K562 (cell line): ENCODE data around the gene TMEM176A. TPM values are rescaled to one million over a fixed set of nuclear protein-coding genes. Genes with fewer than 3 reads are reported as not detected.

Experiments used
- ATAC-seq: fragments of 200-7000 bp; cut with Tn5 transposase; 3 replicates; pipeline ENCODE4 v1.9.1; 2020; ENCODE audit warnings: moderate library complexity
- BruUV-seq: library from RNA; stranded (reverse); fragments of 400-500 nt; replicated peaks from 2 replicates; lab custom pipeline; 2021; lab: Mats Ljungman, UMichigan
- CTCF ChIA-PET: fragments of 300-600 bp; formaldehyde crosslinking; extraction: SDS; loops from one replicate; lab custom pipeline; 2021; ENCODE audit warnings: low intra/inter-chr PET ratio; lab: Yijun Ruan, JAX
- POLR2A ChIA-PET: fragments of 300-600, 350-650 bp; sonication (Branson Sonifier 250); formaldehyde crosslinking; extraction: SDS; loops from one replicate; lab custom pipeline; 2021; ENCODE audit warnings: antibody characterized with exemption, inconsistent platforms; lab: Yijun Ruan, JAX
- DNase-seq, 4 experiments: peaks; one replicate each; pipeline versions ENCODE4 v3.0.0 to v3.0.0-alpha.2; 2011 to 2018; ENCODE audit warnings: low spot score in 3 of 4, mixed read lengths in 3 of 4; ENCODE audit errors: extremely low read depth in 1 of 4
- FAIRE-seq: peaks from 2 replicates; lab custom pipeline; 2011; peaks lifted over from hg19 to GRCh38; lab: Jason Lieb, UNC
- H2AFZ ChIP-seq: 2 replicates; pipeline ENCODE4 v1.6.0; 2011; ENCODE audit warnings: low read depth, low read length, control low read depth, inconsistent platforms
- H3K27ac ChIP-seq: fragments of 200-600 bp; 3 replicates; pipeline ENCODE4 v1.8.0; 2011; ENCODE audit warnings: low read depth, mild to moderate bottlenecking, control low read depth, inconsistent platforms, low read length, moderate library complexity, mixed read lengths; ENCODE audit errors: extremely low read depth
- H3K27me3 ChIP-seq, 2 experiments: fragments of 300-600 bp in 1 of 2; 2 replicates in 1 of 2; 3 replicates in 1 of 2; pipeline versions ENCODE4 v1.6.0 to v1.8.0; 2011; ENCODE audit warnings: inconsistent platforms in 2 of 2, low read length in 2 of 2, mild to moderate bottlenecking in 1 of 2, mixed read lengths in 1 of 2, moderate library complexity in 1 of 2; ENCODE audit not compliant: control insufficient read depth in 2 of 2, insufficient read depth in 2 of 2
- H3K36me3 ChIP-seq: fragments of 300-600 bp; 3 replicates; pipeline ENCODE4 v1.8.0; 2011; ENCODE audit warnings: mild to moderate bottlenecking, low read length, inconsistent platforms; ENCODE audit not compliant: control insufficient read depth, insufficient read depth
- H3K4me1 ChIP-seq, 2 experiments: fragments of 200-600 bp in 1 of 2; replicated peaks in 1 of 2; 2 replicates in 1 of 2; 3 replicates in 1 of 2; pipeline versions ENCODE4 v1.5.1 to v1.8.0; 2011; ENCODE audit warnings: inconsistent platforms in 2 of 2, low read length in 2 of 2, mild to moderate bottlenecking in 1 of 2, mixed read lengths in 1 of 2, moderate library complexity in 1 of 2; ENCODE audit not compliant: control insufficient read depth in 2 of 2, insufficient read depth in 2 of 2
- H3K4me2 ChIP-seq: 2 replicates; pipeline ENCODE4 v1.6.1; 2011; ENCODE audit warnings: low read length, control low read depth, inconsistent platforms, mixed read lengths; ENCODE audit not compliant: insufficient read depth
- H3K4me3 ChIP-seq: fragments of 200-600 bp; sonication (generic), shearing (Covaris generic); 2 replicates; pipeline ENCODE4 v1.5.1; 2016; ENCODE audit warnings: control low read depth, inconsistent platforms
- H3K79me2 ChIP-seq: fragments of 200-600 bp; 3 replicates; pipeline ENCODE4 v1.8.0; 2011; ENCODE audit warnings: low read length, inconsistent platforms; ENCODE audit not compliant: control insufficient read depth, insufficient read depth
- H3K9ac ChIP-seq, 2 experiments: 2 replicates each; pipeline versions ENCODE4 v1.6.0 to v1.6.1; 2011; ENCODE audit warnings: low read depth in 2 of 2, low read length in 2 of 2, control low read depth in 1 of 2, inconsistent platforms in 1 of 2, mild to moderate bottlenecking in 1 of 2, mixed read lengths in 1 of 2; ENCODE audit not compliant: insufficient read depth in 1 of 2
- H3K9me1 ChIP-seq: one replicate; pipeline ENCODE4 v1.6.0; 2011; ENCODE audit warnings: inconsistent platforms, mild to moderate bottlenecking, low read length, moderate library complexity; ENCODE audit not compliant: control insufficient read depth, insufficient read depth
- H3K9me3 ChIP-seq: replicated peaks from 2 replicates; pipeline ENCODE4 v1.5.1; 2011; ENCODE audit warnings: low read depth, low read length, inconsistent platforms; ENCODE audit not compliant: control insufficient read depth, insufficient read depth
- H4K20me1 ChIP-seq: replicated peaks from 2 replicates; pipeline ENCODE4 v1.6.1; 2011; ENCODE audit warnings: low read length, inconsistent platforms, mixed read lengths; ENCODE audit not compliant: control insufficient read depth, insufficient read depth
- THRAP3 ChIP-seq: fragments of 450-650 bp; IDR thresholded peaks from 2 replicates; pipeline ENCODE4 v1.6.1; 2016; ENCODE audit warnings: mild to moderate bottlenecking, inconsistent platforms, borderline replicate concordance
- WGBS: fragments of 100-300 bp; shearing (Covaris generic); methylation state at CpG from one replicate; pipeline ENCODE4 v1.1.6; 2016; ENCODE audit warnings: low coverage, mixed read lengths; ENCODE audit not compliant: insufficient coverage; ENCODE audit errors: missing lambda C conversion rate; 5-methylcytosine and 5-hydroxymethylcytosine counted together
- in situ Hi-C: fragments of 300-500 bp; cut with MboI; formaldehyde crosslinking; loops from 4 replicates; pipeline ENCODE4 v1.15.0; 2018; ENCODE audit warnings: inconsistent platforms, mixed read lengths
- intact Hi-C: fragments of 100-400 bp; cut with micrococcal nuclease; formaldehyde crosslinking; loops from 2 replicates; pipeline ENCODE4 v1.14.2; 2022
- polyA plus RNA-seq, 8 experiments: library from polyadenylated mRNA; depleted of rRNA in 4 of 8; stranded (reverse) in 5 of 8; unstranded in 3 of 8; fragments of >200 nt; fragmentation: Nextera tagmentation in 2 of 8; fragmentation: Illumina TruSeq in 1 of 8; extraction: Ambion mirVana in 2 of 8; extraction: Trizol in 1 of 8; gene quantifications; 2 replicates each; pipeline versions ENCODE4 v1.2.1 to v1.2.3, GENCODE V29; 2011 to 2014; ENCODE audit warnings: inconsistent platforms in 1 of 8, missing spikeins in 1 of 8
- total RNA-seq, 7 experiments: library from RNA; depleted of rRNA in 6 of 7; stranded (reverse); fragments of >200 nt in 6 of 7; fragmentation: Illumina TruSeq in 2 of 7; extraction: Trizol in 2 of 7; gene quantifications; 2 replicates each; pipeline versions ENCODE4 v1.2.1 to v1.2.3, GENCODE V29; 2011 to 2021; ENCODE audit warnings: low replicate concordance in 1 of 7
- TF ChIP-seq, protein P1 (sequence below): sonication (generic); formaldehyde crosslinking; IDR thresholded peaks from 2 replicates; pipeline ENCODE4 v1.8.0; 2022; ENCODE audit warnings: mild to moderate bottlenecking, missing genetic modification reagents

TMEM176A gene
- total and polyA plus RNA-seq, 9 of the 15 experiments (the other 6 are each of a cell fraction or from before 2014, with no cell fraction given), result 0.31 TPM; not detected in 8

DNA sequence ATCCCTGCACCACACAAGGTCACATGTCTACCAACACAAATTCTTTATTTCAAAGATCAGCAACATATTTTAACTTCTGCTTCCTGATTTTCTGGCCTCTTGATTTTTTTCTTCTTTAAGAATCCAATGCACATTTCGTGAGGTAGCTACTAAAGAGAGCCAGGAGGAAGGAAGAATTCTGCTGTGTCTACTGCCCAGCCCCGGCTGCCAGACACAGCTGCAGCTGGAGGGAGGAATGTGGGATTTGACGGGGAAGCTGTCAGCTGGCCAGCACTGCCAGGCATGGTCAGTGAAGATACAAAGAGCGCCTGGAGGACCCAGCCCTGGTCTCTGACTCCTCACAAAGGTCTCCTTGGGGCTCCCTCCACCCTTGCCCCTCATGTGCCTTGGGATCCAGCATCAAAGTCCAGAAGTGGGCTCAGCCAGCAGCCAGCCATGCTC lies 44.9 kb downstream of the TMEM176A start:
- Histone ChIP-seq H3K27me3 (peaks cover 67 to 79% of the 10 kb centered on the region in 2 experiments), H3K9me1 (no peaks in the 10 kb centered on the region), H3K4me3 (no peak overlapping the region), H3K9me3 (no peaks in the 10 kb centered on the region), H3K9ac (0 out of 4 replicates have a peak overlapping the region, but pooled peaks of 1 of the 2 experiments have one; percentile 2), H3K4me2 (no peak overlapping the region), H3K4me1 (no peaks in the 10 kb centered on the region), H4K20me1 (no peaks in the 10 kb centered on the region), H3K36me3 (no peaks in the 10 kb centered on the region), H3K27ac (no peak overlapping the region), H3K79me2 (no peaks in the 10 kb centered on the region), H2AFZ (no peak overlapping the region)
- POLR2A ChIA-PET, result interaction anchor here (0.7 to 1.3 kb wide), 2 partner anchors 20 to 21 kb away, joined by 3 to 4 read pairs; no protein-coding TSS in a partner anchor
- DNase-seq (no peak), FAIRE-seq (no peak), ATAC-seq (no peak; the same call in 2 of the 3 replicates)
- under 1% methylated on average over 4 of the region's 4 CpGs for WGBS
- BruUV-seq, result no TSS peak
- TF ChIP-seq THRAP3, result no peak
- TF ChIP-seq, protein P1, sequence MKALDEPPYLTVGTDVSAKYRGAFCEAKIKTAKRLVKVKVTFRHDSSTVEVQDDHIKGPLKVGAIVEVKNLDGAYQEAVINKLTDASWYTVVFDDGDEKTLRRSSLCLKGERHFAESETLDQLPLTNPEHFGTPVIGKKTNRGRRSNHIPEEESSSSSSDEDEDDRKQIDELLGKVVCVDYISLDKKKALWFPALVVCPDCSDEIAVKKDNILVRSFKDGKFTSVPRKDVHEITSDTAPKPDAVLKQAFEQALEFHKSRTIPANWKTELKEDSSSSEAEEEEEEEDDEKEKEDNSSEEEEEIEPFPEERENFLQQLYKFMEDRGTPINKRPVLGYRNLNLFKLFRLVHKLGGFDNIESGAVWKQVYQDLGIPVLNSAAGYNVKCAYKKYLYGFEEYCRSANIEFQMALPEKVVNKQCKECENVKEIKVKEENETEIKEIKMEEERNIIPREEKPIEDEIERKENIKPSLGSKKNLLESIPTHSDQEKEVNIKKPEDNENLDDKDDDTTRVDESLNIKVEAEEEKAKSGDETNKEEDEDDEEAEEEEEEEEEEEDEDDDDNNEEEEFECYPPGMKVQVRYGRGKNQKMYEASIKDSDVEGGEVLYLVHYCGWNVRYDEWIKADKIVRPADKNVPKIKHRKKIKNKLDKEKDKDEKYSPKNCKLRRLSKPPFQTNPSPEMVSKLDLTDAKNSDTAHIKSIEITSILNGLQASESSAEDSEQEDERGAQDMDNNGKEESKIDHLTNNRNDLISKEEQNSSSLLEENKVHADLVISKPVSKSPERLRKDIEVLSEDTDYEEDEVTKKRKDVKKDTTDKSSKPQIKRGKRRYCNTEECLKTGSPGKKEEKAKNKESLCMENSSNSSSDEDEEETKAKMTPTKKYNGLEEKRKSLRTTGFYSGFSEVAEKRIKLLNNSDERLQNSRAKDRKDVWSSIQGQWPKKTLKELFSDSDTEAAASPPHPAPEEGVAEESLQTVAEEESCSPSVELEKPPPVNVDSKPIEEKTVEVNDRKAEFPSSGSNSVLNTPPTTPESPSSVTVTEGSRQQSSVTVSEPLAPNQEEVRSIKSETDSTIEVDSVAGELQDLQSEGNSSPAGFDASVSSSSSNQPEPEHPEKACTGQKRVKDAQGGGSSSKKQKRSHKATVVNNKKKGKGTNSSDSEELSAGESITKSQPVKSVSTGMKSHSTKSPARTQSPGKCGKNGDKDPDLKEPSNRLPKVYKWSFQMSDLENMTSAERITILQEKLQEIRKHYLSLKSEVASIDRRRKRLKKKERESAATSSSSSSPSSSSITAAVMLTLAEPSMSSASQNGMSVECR (CRISPR knock-in tag), result no peak
- CTCF ChIA-PET, result no interaction called here
- in situ Hi-C loops (no loop called here), intact Hi-C loops (no loop called here)
